Tibial nerve (tissue), 3 donors: Measurements from ENCODE around the gene DPAGT1.

Source experiments
- POLR2A ChIP-seq, 2 donors: fragments of 450-650 bp; IDR thresholded peaks; one replicate each; pipeline ENCODE4 v1.6.1; 2017; ENCODE audit warnings: antibody characterized with exemption in 2 of 2, mild to moderate bottlenecking in 2 of 2, moderate library complexity in 2 of 2
- TF ChIP-seq, protein P1 (sequence below), 5 experiments: fragments of 200-600 bp in 3 of 5; fragments of 450-650 bp in 2 of 5; sonication (generic) in 3 of 5; IDR thresholded peaks; one replicate each; pipeline ENCODE4 v1.5.1; 2016 to 2019; ENCODE audit warnings: antibody characterized with exemption in 5 of 5, mild to moderate bottlenecking in 3 of 5, moderate library complexity in 2 of 5

DNA sequence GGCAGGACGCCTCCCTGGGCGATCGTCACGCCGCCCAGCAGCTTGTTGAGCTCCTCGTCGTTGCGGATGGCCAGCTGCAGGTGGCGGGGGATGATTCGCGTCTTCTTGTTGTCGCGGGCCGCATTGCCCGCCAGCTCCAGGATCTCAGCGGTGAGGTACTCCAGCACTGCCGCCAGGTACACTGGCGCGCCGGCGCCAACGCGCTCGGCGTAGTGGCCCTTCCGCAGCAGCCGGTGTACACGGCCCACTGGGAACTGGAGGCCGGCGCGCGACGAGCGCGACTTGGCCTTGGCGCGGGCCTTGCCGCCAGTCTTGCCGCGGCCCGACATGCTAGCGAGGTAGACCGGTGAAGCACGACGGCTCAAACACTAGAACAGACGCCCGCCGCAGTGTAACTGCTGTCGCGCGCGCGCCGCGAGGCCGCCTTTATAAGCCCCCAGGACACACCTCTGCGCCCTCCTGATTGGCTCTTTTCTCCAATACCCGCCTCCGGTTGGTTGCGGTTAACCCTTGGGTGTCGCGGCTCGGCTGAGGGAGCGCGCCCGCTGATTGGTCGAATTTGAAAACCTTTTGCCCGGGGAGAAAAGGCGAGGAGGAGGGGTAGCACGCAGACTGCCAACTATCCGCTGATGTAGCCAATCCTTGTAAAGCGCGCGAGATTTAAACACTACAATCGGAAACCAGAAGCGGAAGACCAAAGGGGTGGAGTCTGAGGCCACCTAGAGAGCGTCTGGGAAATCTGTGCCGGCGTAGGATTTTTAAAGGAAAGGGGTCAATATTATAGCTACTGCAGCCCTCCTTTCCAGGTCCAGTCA is 6.4 kb downstream of the DPAGT1 start:
- TF ChIP-seq POLR2A (IDR thresholded peaks at IDR 0.05) = peak; percentile 97 to 98
- TF ChIP-seq, protein P1, sequence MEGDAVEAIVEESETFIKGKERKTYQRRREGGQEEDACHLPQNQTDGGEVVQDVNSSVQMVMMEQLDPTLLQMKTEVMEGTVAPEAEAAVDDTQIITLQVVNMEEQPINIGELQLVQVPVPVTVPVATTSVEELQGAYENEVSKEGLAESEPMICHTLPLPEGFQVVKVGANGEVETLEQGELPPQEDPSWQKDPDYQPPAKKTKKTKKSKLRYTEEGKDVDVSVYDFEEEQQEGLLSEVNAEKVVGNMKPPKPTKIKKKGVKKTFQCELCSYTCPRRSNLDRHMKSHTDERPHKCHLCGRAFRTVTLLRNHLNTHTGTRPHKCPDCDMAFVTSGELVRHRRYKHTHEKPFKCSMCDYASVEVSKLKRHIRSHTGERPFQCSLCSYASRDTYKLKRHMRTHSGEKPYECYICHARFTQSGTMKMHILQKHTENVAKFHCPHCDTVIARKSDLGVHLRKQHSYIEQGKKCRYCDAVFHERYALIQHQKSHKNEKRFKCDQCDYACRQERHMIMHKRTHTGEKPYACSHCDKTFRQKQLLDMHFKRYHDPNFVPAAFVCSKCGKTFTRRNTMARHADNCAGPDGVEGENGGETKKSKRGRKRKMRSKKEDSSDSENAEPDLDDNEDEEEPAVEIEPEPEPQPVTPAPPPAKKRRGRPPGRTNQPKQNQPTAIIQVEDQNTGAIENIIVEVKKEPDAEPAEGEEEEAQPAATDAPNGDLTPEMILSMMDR (IDR thresholded peaks at IDR 0.05) = peak in 2 of 5 experiments; percentile 80 to 87
